HEK293 (cell line): ENCODE data around the gene PTPN11.

Experiments
- CTCF ChIA-PET: fragments of 350-600 bp; formaldehyde crosslinking; extraction: SDS; loops from one replicate; lab custom pipeline; 2021; ENCODE audit warnings: antibody characterized with exemption; lab: Yijun Ruan, JAX
- POLR2A ChIA-PET: fragments of 300-600 bp; formaldehyde crosslinking; extraction: SDS; loops from one replicate; lab custom pipeline; 2020; ENCODE audit warnings: antibody characterized with exemption, inconsistent platforms; lab: Yijun Ruan, JAX
- H3K27ac ChIP-seq: fragments of 200-500 bp; sonication (Bioruptor generic); 2 replicates; pipeline ENCODE4 v1.5.1; 2014; ENCODE audit warnings: low read depth, low read length, control low read depth, inconsistent platforms; ENCODE audit errors: extremely low read depth
- H3K36me3 ChIP-seq, 2 experiments: fragments of 200-500 bp in 1 of 2; sonication (Bioruptor generic) in 1 of 2; 1 replicate in 1 of 2; 2 replicates in 1 of 2; pipeline ENCODE4 v1.5.1; 2014 to 2017; ENCODE audit warnings: inconsistent platforms in 2 of 2, low read length in 2 of 2; ENCODE audit not compliant: control insufficient read depth in 2 of 2, insufficient read depth in 1 of 2
- H3K4me1 ChIP-seq: fragments of 200-500 bp; sonication (Bioruptor generic); 2 replicates; pipeline ENCODE4 v1.5.1; 2014; ENCODE audit warnings: mild to moderate bottlenecking, low read length, inconsistent platforms; ENCODE audit not compliant: control insufficient read depth, insufficient read depth
- H3K4me3 ChIP-seq: 2 replicates; pipeline ENCODE4 v1.5.1; 2011; ENCODE audit warnings: low read depth, mild to moderate bottlenecking, control low read depth, low read length, moderate library complexity
- H3K9me3 ChIP-seq: fragments of 200-500 bp; sonication (Bioruptor generic); 2 replicates; pipeline ENCODE4 v1.5.1; 2014; ENCODE audit warnings: low read depth, low read length, inconsistent platforms; ENCODE audit not compliant: control insufficient read depth, insufficient read depth
- MYNN ChIP-seq: fragments of 450-650 bp; formaldehyde crosslinking; IDR thresholded peaks from 2 replicates; pipeline ENCODE4 v1.5.1; 2016; ENCODE audit warnings: missing biosample characterization, missing genetic modification characterization, borderline replicate concordance
- SP3 ChIP-seq: fragments of 450-650 bp; formaldehyde crosslinking; IDR thresholded peaks from 2 replicates; pipeline ENCODE4 v1.5.1; 2016; ENCODE audit warnings: missing biosample characterization, missing genetic modification characterization
- TCF7L2 ChIP-seq: IDR thresholded peaks from 2 replicates; pipeline ENCODE4 v1.6.1; 2011; ENCODE audit warnings: low read depth, mild to moderate bottlenecking, inconsistent platforms, low read length, moderate library complexity, borderline replicate concordance
- ZBTB8A ChIP-seq: fragments of 450-650 bp; formaldehyde crosslinking; IDR thresholded peaks from 2 replicates; pipeline ENCODE4 v1.5.1; 2016; ENCODE audit warnings: missing biosample characterization, missing genetic modification characterization
- ZEB2 ChIP-seq: fragments of 450-650 bp; formaldehyde crosslinking; IDR thresholded peaks from 2 replicates; pipeline ENCODE4 v1.5.1; 2016; ENCODE audit warnings: missing biosample characterization, missing genetic modification characterization
- ZNF121 ChIP-seq: fragments of 450-650 bp; formaldehyde crosslinking; IDR thresholded peaks from 2 replicates; pipeline ENCODE4 v1.5.1; 2016; ENCODE audit warnings: missing biosample characterization, missing genetic modification characterization
- ZNF174 ChIP-seq: fragments of 450-650 bp; formaldehyde crosslinking; IDR thresholded peaks from 2 replicates; pipeline ENCODE4 v1.5.0; 2017; ENCODE audit warnings: missing biosample characterization, mild to moderate bottlenecking, missing genetic modification characterization
- ZNF19 ChIP-seq: fragments of 450-650 bp; formaldehyde crosslinking; IDR thresholded peaks from 2 replicates; pipeline ENCODE4; 2016; ENCODE audit warnings: missing biosample characterization, missing genetic modification characterization, low read depth
- ZNF324 ChIP-seq: fragments of 450-650 bp; formaldehyde crosslinking; IDR thresholded peaks from 2 replicates; pipeline ENCODE4 v1.5.1; 2016; ENCODE audit warnings: missing biosample characterization, missing genetic modification characterization
- ZNF335 ChIP-seq: fragments of 450-650 bp; formaldehyde crosslinking; conservative IDR thresholded peaks from 2 replicates; pipeline ENCODE4 v1.5.1; 2016; ENCODE audit warnings: missing biosample characterization, missing genetic modification characterization
- ZNF354C ChIP-seq: fragments of 450-650 bp; formaldehyde crosslinking; IDR thresholded peaks from 2 replicates; pipeline ENCODE4 v1.5.1; 2016; ENCODE audit warnings: missing biosample characterization, missing genetic modification characterization, low read depth, borderline replicate concordance
- ZNF404 ChIP-seq: fragments of 450-650 bp; formaldehyde crosslinking; IDR thresholded peaks from 2 replicates; pipeline ENCODE4 v1.5.1; 2017; ENCODE audit warnings: missing biosample characterization, missing genetic modification characterization
- ZNF664 ChIP-seq: fragments of 450-650 bp; formaldehyde crosslinking; IDR thresholded peaks from 2 replicates; pipeline ENCODE4 v1.5.1; 2016; ENCODE audit warnings: missing biosample characterization, missing genetic modification characterization
- ZNF777 ChIP-seq: fragments of 450-650 bp; formaldehyde crosslinking; IDR thresholded peaks from 2 replicates; pipeline ENCODE4 v1.5.1; 2017; ENCODE audit warnings: missing biosample characterization, missing genetic modification characterization, borderline replicate concordance
- ZNF785 ChIP-seq: fragments of 450-650 bp; formaldehyde crosslinking; IDR thresholded peaks from 2 replicates; pipeline ENCODE4 v1.5.1; 2016; ENCODE audit warnings: missing biosample characterization, missing genetic modification characterization
- ZSCAN16 ChIP-seq: fragments of 450-650 bp; formaldehyde crosslinking; IDR thresholded peaks from 2 replicates; pipeline ENCODE4 v1.5.1; 2016; ENCODE audit warnings: missing biosample characterization, missing genetic modification characterization
- ZSCAN30 ChIP-seq: fragments of 450-650 bp; IDR thresholded peaks from 2 replicates; pipeline ENCODE4 v1.5.1; 2018; ENCODE audit warnings: missing biosample characterization, mild to moderate bottlenecking, missing genetic modification characterization, moderate library complexity
- TF ChIP-seq, protein P1 (sequence below): fragments of 450-650 bp; formaldehyde crosslinking; IDR thresholded peaks from 2 replicates; pipeline ENCODE4 v1.5.1; 2016; ENCODE audit warnings: missing biosample characterization, missing genetic modification characterization
- TF ChIP-seq, protein P2 (sequence below): fragments of 450-650 bp; formaldehyde crosslinking; IDR thresholded peaks from 2 replicates; pipeline ENCODE4 v1.5.1; 2016; ENCODE audit warnings: missing biosample characterization, missing genetic modification characterization
- TF ChIP-seq, protein P3 (sequence below): fragments of 450-650 bp; formaldehyde crosslinking; IDR thresholded peaks from 2 replicates; pipeline ENCODE4 v1.5.1; 2017; ENCODE audit warnings: missing biosample characterization, missing genetic modification characterization

Gene PTPN11

DNA sequence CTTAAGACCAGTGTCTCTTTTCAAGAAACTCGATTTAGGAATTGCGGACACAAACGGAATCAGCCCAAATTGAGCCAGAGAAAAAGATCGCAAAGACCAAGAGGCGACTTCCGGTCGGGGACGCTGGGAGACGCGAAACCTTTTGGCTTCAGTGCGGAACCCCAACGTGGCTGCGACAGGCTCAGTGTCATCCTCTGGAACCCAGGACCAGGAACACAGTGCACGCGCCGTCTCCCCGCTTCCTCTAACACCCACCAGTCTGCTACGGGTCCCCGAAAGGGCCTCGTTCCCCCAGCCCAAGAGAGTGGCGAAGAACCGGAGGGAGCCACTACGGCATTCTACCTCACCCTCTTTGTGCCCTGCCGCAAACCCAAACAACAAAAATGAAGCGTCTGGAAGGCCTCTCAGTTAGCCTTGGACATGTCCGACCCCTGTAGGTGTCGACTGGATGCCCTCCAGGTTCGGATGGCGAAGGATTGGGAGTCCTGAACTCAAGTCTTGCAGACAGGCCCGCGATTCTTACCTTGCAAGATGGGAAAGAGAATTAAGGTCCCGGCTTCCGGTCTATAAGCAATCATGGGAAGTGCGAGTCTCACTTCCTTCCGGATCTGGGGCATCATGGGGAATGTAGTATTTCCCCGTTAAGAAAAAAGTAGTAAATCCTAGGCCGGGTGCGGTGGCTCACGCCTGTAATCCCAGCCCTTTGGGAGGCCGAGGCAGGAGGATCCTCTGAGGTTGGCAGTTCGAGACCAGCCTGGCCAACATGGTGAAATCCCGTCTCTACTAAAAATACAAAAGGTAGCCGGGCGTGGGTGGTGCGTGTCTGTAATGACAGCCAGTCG is 9.5 kb upstream of the PTPN11 start, which contains the start of gene RPL6 (continued):
- no peak; the same call in 1 of the 2 replicates for TF ChIP-seq ZNF664 (tag by site-specific recombination)
- TF ChIP-seq, protein P1, sequence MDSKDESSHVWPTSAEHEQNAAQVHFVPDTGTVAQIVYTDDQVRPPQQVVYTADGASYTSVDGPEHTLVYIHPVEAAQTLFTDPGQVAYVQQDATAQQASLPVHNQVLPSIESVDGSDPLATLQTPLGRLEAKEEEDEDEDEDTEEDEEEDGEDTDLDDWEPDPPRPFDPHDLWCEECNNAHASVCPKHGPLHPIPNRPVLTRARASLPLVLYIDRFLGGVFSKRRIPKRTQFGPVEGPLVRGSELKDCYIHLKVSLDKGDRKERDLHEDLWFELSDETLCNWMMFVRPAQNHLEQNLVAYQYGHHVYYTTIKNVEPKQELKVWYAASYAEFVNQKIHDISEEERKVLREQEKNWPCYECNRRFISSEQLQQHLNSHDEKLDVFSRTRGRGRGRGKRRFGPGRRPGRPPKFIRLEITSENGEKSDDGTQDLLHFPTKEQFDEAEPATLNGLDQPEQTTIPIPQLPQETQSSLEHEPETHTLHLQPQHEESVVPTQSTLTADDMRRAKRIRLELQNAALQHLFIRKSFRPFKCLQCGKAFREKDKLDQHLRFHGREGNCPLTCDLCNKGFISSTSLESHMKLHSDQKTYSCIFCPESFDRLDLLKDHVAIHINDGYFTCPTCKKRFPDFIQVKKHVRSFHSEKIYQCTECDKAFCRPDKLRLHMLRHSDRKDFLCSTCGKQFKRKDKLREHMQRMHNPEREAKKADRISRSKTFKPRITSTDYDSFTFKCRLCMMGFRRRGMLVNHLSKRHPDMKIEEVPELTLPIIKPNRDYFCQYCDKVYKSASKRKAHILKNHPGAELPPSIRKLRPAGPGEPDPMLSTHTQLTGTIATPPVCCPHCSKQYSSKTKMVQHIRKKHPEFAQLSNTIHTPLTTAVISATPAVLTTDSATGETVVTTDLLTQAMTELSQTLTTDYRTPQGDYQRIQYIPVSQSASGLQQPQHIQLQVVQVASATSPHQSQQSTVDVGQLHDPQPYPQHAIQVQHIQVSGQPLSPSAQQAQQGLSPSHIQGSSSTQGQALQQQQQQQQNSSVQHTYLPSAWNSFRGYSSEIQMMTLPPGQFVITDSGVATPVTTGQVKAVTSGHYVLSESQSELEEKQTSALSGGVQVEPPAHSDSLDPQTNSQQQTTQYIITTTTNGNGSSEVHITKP (tag by site-specific recombination) = peak; percentile 52
- TF ChIP-seq ZNF324 = peak; percentile 90
- TF ChIP-seq ZNF354C (tag by site-specific recombination) = no peak
- no peak for TF ChIP-seq ZNF404
- TF ChIP-seq TCF7L2 = no peak
- TF ChIP-seq ZSCAN16 (tag by site-specific recombination) = no peak
- TF ChIP-seq ZEB2 (tag by site-specific recombination) = peak; percentile 59; the same call in 1 of the 2 replicates
- TF ChIP-seq, all 188 proteins: peak for 56

DNA sequence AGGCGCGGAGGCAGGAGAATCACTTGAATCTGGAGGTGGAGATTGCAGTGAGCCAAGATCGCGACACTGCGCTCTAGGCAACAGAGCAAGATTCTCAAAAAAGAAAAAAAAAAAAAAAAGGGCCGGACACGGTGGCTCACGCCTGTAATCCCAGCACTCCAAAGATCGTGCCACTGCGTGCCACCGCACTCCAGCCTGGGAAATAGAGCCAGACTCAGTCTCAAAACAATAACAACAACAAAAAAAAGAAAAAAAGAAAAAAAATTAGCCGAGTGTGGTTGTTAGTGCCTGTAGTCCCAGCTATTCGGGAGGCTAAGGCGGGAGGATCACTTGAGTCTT is 8.9 kb upstream of the PTPN11 start:
- ChIA-PET CTCF (interaction anchor here (0.6 to 1.1 kb wide), 3 partner anchors 32 to 597 kb away, joined by 3 to 10 read pairs (median 4); no protein-coding TSS in a partner anchor), POLR2A (no interaction called here)
- Histone ChIP-seq H3K36me3 (peaks cover 24 to 41% of the 10 kb centered on the region in 2 experiments), H3K4me1 (no peaks in the 10 kb centered on the region), H3K27ac (no peak overlapping the region), H3K9me3 (no peaks in the 10 kb centered on the region), H3K4me3 (no peak overlapping the region)
- TF ChIP-seq ZNF174 (tag by site-specific recombination) = no peak
- TF ChIP-seq, protein P2, sequence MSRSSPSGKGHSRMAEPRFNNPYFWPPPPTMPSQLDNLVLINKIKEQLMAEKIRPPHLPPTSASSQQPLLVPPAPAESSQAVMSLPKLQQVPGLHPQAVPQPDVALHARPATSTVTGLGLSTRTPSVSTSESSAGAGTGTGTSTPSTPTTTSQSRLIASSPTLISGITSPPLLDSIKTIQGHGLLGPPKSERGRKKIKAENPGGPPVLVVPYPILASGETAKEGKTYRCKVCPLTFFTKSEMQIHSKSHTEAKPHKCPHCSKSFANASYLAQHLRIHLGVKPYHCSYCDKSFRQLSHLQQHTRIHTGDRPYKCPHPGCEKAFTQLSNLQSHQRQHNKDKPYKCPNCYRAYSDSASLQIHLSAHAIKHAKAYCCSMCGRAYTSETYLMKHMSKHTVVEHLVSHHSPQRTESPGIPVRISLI (tag by site-specific recombination) = 0 out of 2 replicates have a peak, but pooled peaks have one; percentile 47
- no peak for TF ChIP-seq SP3 (tag by site-specific recombination)
- TF ChIP-seq ZNF324 = 0 out of 2 replicates have a peak, but pooled peaks have one; percentile 3
- TF ChIP-seq ZNF777 = no peak
- TF ChIP-seq ZNF785 (tag by site-specific recombination) = no peak
- no peak; the same call in none of the 2 replicates for TF ChIP-seq ZBTB8A (tag by site-specific recombination)
- TF ChIP-seq ZSCAN30 (tag by site-specific recombination) = no peak
- no peak for TF ChIP-seq ZNF19 (tag by site-specific recombination)
- TF ChIP-seq ZNF121 (tag by site-specific recombination) = no peak

DNA sequence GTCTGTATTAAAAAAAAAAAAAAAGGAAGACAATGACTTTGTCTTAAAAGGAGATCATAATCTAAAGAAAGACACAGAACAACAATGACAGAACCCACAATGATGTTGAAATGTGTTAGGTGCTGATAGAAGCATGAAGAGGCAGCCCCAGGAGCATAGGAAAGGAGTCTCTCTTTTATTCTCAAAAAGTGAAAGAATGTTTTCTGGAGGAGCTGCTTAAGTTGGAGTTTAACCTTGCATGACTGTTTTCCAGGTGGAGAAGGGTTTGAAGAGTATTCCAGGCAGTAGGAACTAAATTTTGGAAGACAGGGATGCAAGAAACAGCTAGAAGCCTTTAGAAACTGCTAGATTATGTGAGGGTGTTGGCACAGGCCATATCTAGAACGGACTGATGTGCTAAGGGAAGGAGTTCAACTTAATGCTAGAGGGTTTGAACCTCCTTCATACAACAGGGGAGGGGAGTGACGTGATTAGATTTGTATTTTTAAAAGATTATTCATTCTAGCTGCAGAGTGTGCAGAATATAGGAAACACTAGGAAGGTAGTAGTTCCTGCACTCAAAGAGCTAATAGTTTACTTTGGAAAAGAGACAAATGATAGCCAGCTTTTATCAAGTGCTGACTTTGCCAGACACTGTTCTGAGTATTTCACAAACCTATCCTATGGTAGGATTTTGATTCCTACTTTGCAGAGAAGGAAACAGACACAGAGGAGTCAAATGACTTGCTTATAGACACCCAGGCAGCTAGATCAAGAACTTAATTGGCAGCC is 4.7 kb upstream of the PTPN11 start:
- Histone ChIP-seq H3K4me1 (no peaks in the 10 kb centered on the region), H3K4me3 (no peak overlapping the region), H3K27ac (no peak overlapping the region), H3K9me3 (no peaks in the 10 kb centered on the region), H3K36me3 (no peaks in the 10 kb centered on the region)
- POLR2A ChIA-PET = no interaction called here
- CTCF ChIA-PET = interaction anchor here (0.6 to 1.1 kb wide), 3 partner anchors 9 to 601 kb away, joined by 3 to 4 read pairs (median 3); no protein-coding TSS in a partner anchor
- no peak for TF ChIP-seq MYNN (tag by site-specific recombination)
- TF ChIP-seq, protein P3, sequence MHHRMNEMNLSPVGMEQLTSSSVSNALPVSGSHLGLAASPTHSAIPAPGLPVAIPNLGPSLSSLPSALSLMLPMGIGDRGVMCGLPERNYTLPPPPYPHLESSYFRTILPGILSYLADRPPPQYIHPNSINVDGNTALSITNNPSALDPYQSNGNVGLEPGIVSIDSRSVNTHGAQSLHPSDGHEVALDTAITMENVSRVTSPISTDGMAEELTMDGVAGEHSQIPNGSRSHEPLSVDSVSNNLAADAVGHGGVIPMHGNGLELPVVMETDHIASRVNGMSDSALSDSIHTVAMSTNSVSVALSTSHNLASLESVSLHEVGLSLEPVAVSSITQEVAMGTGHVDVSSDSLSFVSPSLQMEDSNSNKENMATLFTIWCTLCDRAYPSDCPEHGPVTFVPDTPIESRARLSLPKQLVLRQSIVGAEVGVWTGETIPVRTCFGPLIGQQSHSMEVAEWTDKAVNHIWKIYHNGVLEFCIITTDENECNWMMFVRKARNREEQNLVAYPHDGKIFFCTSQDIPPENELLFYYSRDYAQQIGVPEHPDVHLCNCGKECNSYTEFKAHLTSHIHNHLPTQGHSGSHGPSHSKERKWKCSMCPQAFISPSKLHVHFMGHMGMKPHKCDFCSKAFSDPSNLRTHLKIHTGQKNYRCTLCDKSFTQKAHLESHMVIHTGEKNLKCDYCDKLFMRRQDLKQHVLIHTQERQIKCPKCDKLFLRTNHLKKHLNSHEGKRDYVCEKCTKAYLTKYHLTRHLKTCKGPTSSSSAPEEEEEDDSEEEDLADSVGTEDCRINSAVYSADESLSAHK = peak; percentile 59; the same call in 1 of the 2 replicates
- no peak for TF ChIP-seq ZNF335
